SK-N-SH (cell line): Measurements from ENCODE around the gene DTNBP1. TPM values are rescaled to one million over a fixed set of nuclear protein-coding genes. Genes with fewer than 3 reads are reported as not detected.

Source experiments
- CTCF ChIA-PET: fragments of 300-600, 350-600 bp; formaldehyde crosslinking; extraction: SDS; loops from one replicate; lab custom pipeline; 2021; lab: Yijun Ruan, JAX
- POLR2A ChIA-PET: fragments of 350-600 bp; sonication (Branson Sonifier 250); formaldehyde crosslinking; extraction: SDS; loops from one replicate; lab custom pipeline; 2020; ENCODE audit warnings: antibody characterized with exemption, inconsistent platforms; lab: Yijun Ruan, JAX
- DNase-seq: peaks from one replicate; pipeline ENCODE4 v3.0.0; 2012
- H2AFZ ChIP-seq: fragments of 200-600 bp; sonication (generic); 2 replicates; pipeline ENCODE4 v1.8.1; 2016; ENCODE audit warnings: antibody characterized with exemption, mild to moderate bottlenecking, low read depth
- H3F3A ChIP-seq: fragments of 200-600 bp; sonication (generic); replicated peaks from 2 replicates; pipeline ENCODE3; 2016; ENCODE audit warnings: antibody characterized with exemption, mild to moderate bottlenecking; ENCODE audit not compliant: insufficient read depth
- H3K27ac ChIP-seq, 2 experiments: fragments of 200-500 bp in 1 of 2; fragments of 200-600 bp in 1 of 2; sonication (Bioruptor generic) in 1 of 2; sonication (generic), shearing (Covaris generic) in 1 of 2; 2 replicates each; pipeline versions ENCODE4 v1.5.1 to v1.6.1; 2014 to 2016; ENCODE audit warnings: low read depth in 2 of 2, inconsistent platforms in 1 of 2, low read length in 1 of 2, mild to moderate bottlenecking in 1 of 2, mixed read lengths in 1 of 2
- H3K27me3 ChIP-seq: fragments of 200-600 bp; sonication (generic), shearing (Covaris generic); 2 replicates; pipeline ENCODE4 v1.6.1; 2016; ENCODE audit warnings: mixed run types; ENCODE audit not compliant: insufficient read depth
- H3K36me3 ChIP-seq, 2 experiments: fragments of 200-500 bp in 1 of 2; fragments of 200-600 bp in 1 of 2; sonication (Bioruptor generic) in 1 of 2; sonication (generic) in 1 of 2; replicated peaks in 1 of 2; 2 replicates each; pipeline versions ENCODE3 to v1.5.1; 2014 to 2016; ENCODE audit warnings: low read length in 1 of 2, mild to moderate bottlenecking in 1 of 2; ENCODE audit not compliant: insufficient read depth in 2 of 2, control insufficient read depth in 1 of 2
- H3K4me1 ChIP-seq, 2 experiments: fragments of 200-500 bp in 1 of 2; fragments of 200-600 bp in 1 of 2; sonication (Bioruptor generic) in 1 of 2; sonication (generic), shearing (Covaris generic) in 1 of 2; 2 replicates each; pipeline versions ENCODE4 v1.5.1 to v1.6.1; 2014 to 2016; ENCODE audit warnings: low read depth in 1 of 2, low read length in 1 of 2, mixed run types in 1 of 2; ENCODE audit not compliant: insufficient read depth in 2 of 2, control insufficient read depth in 1 of 2
- H3K4me2 ChIP-seq: fragments of 200-600 bp; sonication (generic), shearing (Covaris generic); 2 replicates; pipeline ENCODE4 v1.6.1; 2017; ENCODE audit warnings: mixed run types
- H3K4me3 ChIP-seq, 2 experiments: fragments of 200-500 bp in 1 of 2; fragments of 200-600 bp in 1 of 2; sonication (Bioruptor generic) in 1 of 2; sonication (generic), shearing (Covaris generic) in 1 of 2; 2 replicates each; pipeline versions ENCODE4 v1.5.1 to v1.8.1; 2014 to 2016; ENCODE audit warnings: low read depth in 2 of 2, inconsistent platforms in 1 of 2, low read length in 1 of 2, mild to moderate bottlenecking in 1 of 2, mixed read lengths in 1 of 2, moderate library complexity in 1 of 2
- H3K79me2 ChIP-seq: fragments of 200-600 bp; sonication (generic); 2 replicates; pipeline ENCODE4 v1.8.1; 2017; ENCODE audit warnings: mild to moderate bottlenecking; ENCODE audit not compliant: insufficient read depth
- H3K9ac ChIP-seq: fragments of 200-600 bp; sonication (generic); 2 replicates; pipeline ENCODE4 v1.6.1; 2017; ENCODE audit warnings: mixed run types
- H3K9me2 ChIP-seq: fragments of 200-600 bp; sonication (generic); 2 replicates; pipeline ENCODE4 v1.6.1; 2017; ENCODE audit warnings: mixed run types
- H3K9me3 ChIP-seq: fragments of 200-600 bp; sonication (generic); 2 replicates; pipeline ENCODE4 v1.6.1; 2017; ENCODE audit warnings: mixed run types, mild to moderate bottlenecking, moderate library complexity
- H4K20me1 ChIP-seq: fragments of 200-600 bp; sonication (generic); 2 replicates; pipeline ENCODE4 v1.6.1; 2017; ENCODE audit warnings: mild to moderate bottlenecking, mixed run types; ENCODE audit not compliant: insufficient read depth
- ELF1 ChIP-seq: IDR thresholded peaks from 2 replicates; pipeline ENCODE4 v1.4.0; 2012
- EZH2phosphoT487 ChIP-seq: fragments of 200-600 bp; sonication (generic); IDR thresholded peaks from 2 replicates; pipeline ENCODE4 v1.6.1; 2017; ENCODE audit warnings: low read depth, mixed run types, mild to moderate bottlenecking, antibody characterized with exemption, moderate library complexity, borderline replicate concordance
- GATA2 ChIP-seq: sonication (generic); formaldehyde crosslinking; IDR thresholded peaks from 2 replicates; pipeline ENCODE4 v1.5.0; 2020; ENCODE audit warnings: mild to moderate bottlenecking, missing genetic modification reagents
- NRF1 ChIP-seq: IDR thresholded peaks from 2 replicates; pipeline ENCODE4 v1.6.1; 2012; ENCODE audit warnings: low read depth, mild to moderate bottlenecking, low read length
- RFX5 ChIP-seq: IDR thresholded peaks from 2 replicates; pipeline ENCODE4 v1.6.1; 2012; ENCODE audit warnings: mild to moderate bottlenecking, improper control_type of control experiment, low read length
- SIN3A ChIP-seq: IDR thresholded peaks from 2 replicates; pipeline ENCODE4 v1.6.1; 2012; ENCODE audit warnings: low read depth, mild to moderate bottlenecking, low read length, moderate library complexity, borderline replicate concordance
- TEAD4 ChIP-seq: IDR thresholded peaks from 2 replicates; pipeline ENCODE4 v1.4.0; 2012; ENCODE audit warnings: mild to moderate bottlenecking, borderline replicate concordance; ENCODE audit not compliant: insufficient read depth
- WGBS: methylation state at CpG from one replicate; pipeline ENCODE4 v1.1.6; 2017; ENCODE audit warnings: low lambda C conversion rate; 5-methylcytosine and 5-hydroxymethylcytosine counted together
- polyA plus RNA-seq, 3 experiments: library from polyadenylated mRNA; depleted of rRNA; stranded (reverse); fragments of >200 nt; gene quantifications; 2 replicates each; pipeline ENCODE4 v1.2.3, GENCODE V29; 2012
- TF ChIP-seq, protein P1 (sequence below): IDR thresholded peaks from 2 replicates; pipeline ENCODE4; 2012

Gene DTNBP1
- polyA plus RNA-seq, 1 of the 3 experiments (the other 2 are of a cell fraction) = 19.7 TPM

DNA sequence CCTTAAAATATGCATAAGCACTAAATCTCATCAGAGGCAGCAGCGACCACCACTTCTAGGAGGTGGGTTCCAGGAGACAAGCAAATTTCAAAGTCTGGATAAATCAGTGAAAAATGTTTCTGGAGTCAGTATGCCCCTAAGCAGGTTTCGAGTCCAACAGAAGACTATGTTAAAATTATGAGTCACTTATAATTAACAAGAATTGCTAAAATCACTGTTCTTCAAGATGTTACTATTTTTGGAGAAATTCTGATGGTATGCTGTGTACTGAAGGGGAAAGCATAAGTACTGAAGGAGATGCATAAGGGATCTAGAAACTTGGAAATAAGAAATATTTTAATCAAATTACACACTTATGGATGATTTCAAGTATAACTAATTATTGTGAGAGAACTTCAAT, 58.0 kb downstream of the DTNBP1 start (continued):
- TF ChIP-seq, protein P1, sequence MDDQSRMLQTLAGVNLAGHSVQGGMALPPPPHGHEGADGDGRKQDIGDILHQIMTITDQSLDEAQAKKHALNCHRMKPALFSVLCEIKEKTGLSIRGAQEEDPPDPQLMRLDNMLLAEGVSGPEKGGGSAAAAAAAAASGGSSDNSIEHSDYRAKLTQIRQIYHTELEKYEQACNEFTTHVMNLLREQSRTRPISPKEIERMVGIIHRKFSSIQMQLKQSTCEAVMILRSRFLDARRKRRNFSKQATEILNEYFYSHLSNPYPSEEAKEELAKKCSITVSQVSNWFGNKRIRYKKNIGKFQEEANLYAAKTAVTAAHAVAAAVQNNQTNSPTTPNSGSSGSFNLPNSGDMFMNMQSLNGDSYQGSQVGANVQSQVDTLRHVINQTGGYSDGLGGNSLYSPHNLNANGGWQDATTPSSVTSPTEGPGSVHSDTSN = no peak
- no peak for TF ChIP-seq RFX5
- TF ChIP-seq SIN3A = no peak
- no peak for TF ChIP-seq GATA2 (CRISPR knock-in tag)
- TF ChIP-seq TEAD4 = no peak
- TF ChIP-seq ELF1 = no peak

DNA sequence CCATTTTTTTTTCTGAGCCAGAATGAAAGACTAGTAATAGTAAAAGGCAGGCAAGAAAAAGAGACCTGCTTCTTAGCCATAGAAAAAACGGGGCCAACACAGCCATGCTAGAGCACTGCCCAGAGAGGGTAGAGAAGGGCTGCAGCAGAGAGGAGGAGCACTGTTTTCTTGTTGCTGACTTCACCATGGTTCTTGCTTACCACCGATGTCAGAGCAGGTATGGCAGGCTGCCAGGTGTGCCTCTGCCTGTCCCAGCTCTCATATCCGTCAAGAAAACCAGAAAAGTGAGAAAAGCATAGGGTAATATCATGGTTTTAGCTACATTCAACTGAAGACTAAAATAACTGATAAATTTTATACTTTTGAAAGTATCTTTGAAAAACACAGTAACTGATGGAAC, 60.7 kb downstream of the DTNBP1 start:
- no peak for TF ChIP-seq TEAD4
- TF ChIP-seq EZH2phosphoT487 = no peak
- no peak for TF ChIP-seq ELF1
- Histone ChIP-seq H3K36me3 (peaks cover 0 to 8% of the 10 kb centered on the region in 2 experiments), H3K4me1 (no peaks in the 10 kb centered on the region; a peak in 1 of 4 replicates), H3K9me3 (no peaks in the 10 kb centered on the region), H4K20me1 (no peaks in the 10 kb centered on the region), H3K27me3 (no peaks in the 10 kb centered on the region), H3K27ac (no peak overlapping the region), H3K4me2 (no peak overlapping the region), H2AFZ (no peak overlapping the region), H3F3A (no peaks in the 10 kb centered on the region), H3K79me2 (no peaks in the 10 kb centered on the region), H3K9ac (no peak overlapping the region), H3K4me3 (no peak overlapping the region), H3K9me2 (no peaks in the 10 kb centered on the region)
- 88% methylated on average over 2 of the region's 3 CpGs for WGBS
- CTCF ChIA-PET = interaction anchor here (1.3 kb wide), 1 partner anchor 12 kb away, joined by 3 read pairs; no protein-coding TSS in a partner anchor
- POLR2A ChIA-PET = no interaction called here
- no peak for DNase-seq

DNA sequence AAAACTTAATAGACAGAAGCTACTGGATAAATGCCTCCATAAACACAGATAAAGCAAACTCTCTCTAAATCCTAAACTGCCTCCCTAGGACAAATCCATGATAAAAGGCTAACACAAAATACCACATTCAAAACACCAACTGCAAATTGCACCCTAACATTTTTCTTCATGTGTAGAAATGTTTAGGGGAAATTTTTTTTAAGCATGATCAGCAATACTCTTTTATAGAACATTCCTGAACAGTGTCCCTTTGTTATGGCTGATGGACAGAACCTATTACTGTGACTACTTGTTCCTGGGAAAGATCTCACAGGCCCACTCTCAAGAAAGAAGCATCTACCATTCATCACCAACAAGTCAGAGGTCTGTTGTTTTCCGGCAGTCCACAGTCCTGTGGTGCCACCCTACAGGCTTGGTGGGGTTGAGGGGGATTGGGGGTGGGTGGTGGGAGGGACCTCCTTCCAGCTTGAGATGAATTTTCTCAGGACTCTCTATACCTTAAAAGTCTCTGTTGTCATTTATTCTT, 64.5 kb downstream of the DTNBP1 start:
- no peak overlapping the region for H3K4me3 ChIP-seq
- no peaks in the 10 kb centered on the region for H3F3A ChIP-seq
- no peak for TF ChIP-seq RFX5
- TF ChIP-seq NRF1 = no peak
- ChIA-PET POLR2A (no interaction called here), CTCF (no interaction called here)
- no peak overlapping the region for H3K4me2 ChIP-seq
- no peaks in the 10 kb centered on the region for H3K9me3 ChIP-seq
- no peaks in the 10 kb centered on the region for H4K20me1 ChIP-seq
- no peak for DNase-seq
- no peaks in the 10 kb centered on the region for H3K79me2 ChIP-seq
- WGBS = 71% methylated on average over 1 of the region's 1 CpG
- H3K27ac ChIP-seq = no peak overlapping the region
- peaks cover 0 to 6% of the 10 kb centered on the region in 2 experiments for H3K36me3 ChIP-seq
- no peaks in the 10 kb centered on the region for H3K9me2 ChIP-seq
- no peaks in the 10 kb centered on the region for H3K27me3 ChIP-seq
- no peak overlapping the region for H3K9ac ChIP-seq
- H3K4me1 ChIP-seq = peaks cover 2 to 12% of the 10 kb centered on the region in 2 experiments; a peak in 2 of 4 replicates
- H2AFZ ChIP-seq = no peak overlapping the region
